Right lobe of liver (tissue), 4 donors: Measurements from ENCODE around the gene MAP3K14.

Experiments
- POLR2A ChIP-seq: fragments of 450-650 bp; IDR thresholded peaks from one replicate; pipeline ENCODE4 v1.6.1; 2017; ENCODE audit warnings: antibody characterized with exemption, mild to moderate bottlenecking
- TF ChIP-seq, protein P1 (sequence below), 4 donors: fragments of 200-600 bp in 3 of 4; fragments of 450-650 bp in 1 of 4; IDR thresholded peaks; one replicate each; pipeline versions ENCODE4 v1.5.1 to v1.8.0; 2016 to 2022; ENCODE audit warnings: antibody characterized with exemption in 4 of 4, mild to moderate bottlenecking in 2 of 4
- donor health status: DM: no; HTN: no; CAD: no.
- donor health status: DM: no; HTN: no; CAD: no.
- donor health status: DM: no; HTN: yes; CAD: no.

DNA sequence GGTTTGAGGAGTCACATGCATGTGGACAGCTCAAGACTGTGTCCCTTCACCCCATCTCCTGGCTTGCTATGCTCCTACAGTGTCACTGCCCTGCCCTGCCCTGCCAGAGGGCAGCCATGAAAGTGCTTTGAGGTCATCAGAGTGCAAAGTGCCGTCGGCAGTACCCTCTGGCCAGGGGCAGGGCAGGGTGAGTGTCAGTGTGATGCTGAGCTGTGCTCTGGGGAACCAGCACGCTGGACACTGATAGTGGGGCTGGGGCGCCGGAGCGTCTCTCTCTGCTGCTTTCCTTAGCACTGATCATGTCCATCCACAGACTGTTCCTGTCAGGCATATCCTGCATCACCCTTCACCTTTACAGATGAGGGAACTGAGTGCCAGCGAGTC is 53.4 kb downstream of the MAP3K14 start:
- TF ChIP-seq, protein P1, sequence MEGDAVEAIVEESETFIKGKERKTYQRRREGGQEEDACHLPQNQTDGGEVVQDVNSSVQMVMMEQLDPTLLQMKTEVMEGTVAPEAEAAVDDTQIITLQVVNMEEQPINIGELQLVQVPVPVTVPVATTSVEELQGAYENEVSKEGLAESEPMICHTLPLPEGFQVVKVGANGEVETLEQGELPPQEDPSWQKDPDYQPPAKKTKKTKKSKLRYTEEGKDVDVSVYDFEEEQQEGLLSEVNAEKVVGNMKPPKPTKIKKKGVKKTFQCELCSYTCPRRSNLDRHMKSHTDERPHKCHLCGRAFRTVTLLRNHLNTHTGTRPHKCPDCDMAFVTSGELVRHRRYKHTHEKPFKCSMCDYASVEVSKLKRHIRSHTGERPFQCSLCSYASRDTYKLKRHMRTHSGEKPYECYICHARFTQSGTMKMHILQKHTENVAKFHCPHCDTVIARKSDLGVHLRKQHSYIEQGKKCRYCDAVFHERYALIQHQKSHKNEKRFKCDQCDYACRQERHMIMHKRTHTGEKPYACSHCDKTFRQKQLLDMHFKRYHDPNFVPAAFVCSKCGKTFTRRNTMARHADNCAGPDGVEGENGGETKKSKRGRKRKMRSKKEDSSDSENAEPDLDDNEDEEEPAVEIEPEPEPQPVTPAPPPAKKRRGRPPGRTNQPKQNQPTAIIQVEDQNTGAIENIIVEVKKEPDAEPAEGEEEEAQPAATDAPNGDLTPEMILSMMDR (IDR thresholded peaks at IDR 0.05): no peak
- TF ChIP-seq POLR2A: no peak
